RWPE2 (cell line): ENCODE data around the gene SYT5.

Source experiments
- ATAC-seq: fragments of 200-7000 bp; cut with Tn5 transposase; 3 replicates; pipeline ENCODE4 v1.9.1; 2021; ENCODE audit warnings: low read depth
- DNase-seq: peaks from one replicate; pipeline ENCODE4 v3.0.0-alpha.2; 2020; ENCODE audit warnings: low spot score
- H3K27ac ChIP-seq: fragments of 450-650 bp; 2 replicates; pipeline ENCODE4 v1.5.1; 2017; ENCODE audit warnings: mild to moderate bottlenecking; ENCODE audit not compliant: poor library complexity, severe bottlenecking
- H3K27me3 ChIP-seq: fragments of 250-450 bp; sonication (Bioruptor Pico); 2 replicates; pipeline ENCODE4 v1.5.1; 2021; ENCODE audit warnings: mild to moderate bottlenecking, moderate library complexity; ENCODE audit not compliant: insufficient read depth, poor library complexity, severe bottlenecking
- H3K36me3 ChIP-seq: fragments of 250-450 bp; sonication (Bioruptor Pico); 2 replicates; pipeline ENCODE4 v1.5.1; 2020; ENCODE audit warnings: low read depth, mild to moderate bottlenecking, moderate library complexity
- H3K4me1 ChIP-seq: fragments of 250-450 bp; sonication (Bioruptor Pico); 2 replicates; pipeline ENCODE4 v1.5.1; 2021; ENCODE audit warnings: mild to moderate bottlenecking, moderate library complexity; ENCODE audit not compliant: insufficient read depth, poor library complexity, severe bottlenecking
- H3K4me3 ChIP-seq: fragments of 250-450 bp; sonication (Bioruptor Pico); 2 replicates; pipeline ENCODE4 v1.5.1; 2021; ENCODE audit warnings: mild to moderate bottlenecking, moderate library complexity; ENCODE audit not compliant: severe bottlenecking
- H3K9me3 ChIP-seq: fragments of 250-450 bp; sonication (Bioruptor Pico); 2 replicates; pipeline ENCODE4 v1.5.1; 2021; ENCODE audit warnings: mild to moderate bottlenecking, moderate library complexity; ENCODE audit not compliant: severe bottlenecking
- CTCF ChIP-seq: fragments of 450-650 bp; IDR thresholded peaks from one replicate; pipeline ENCODE4 v1.5.1; 2017; ENCODE audit warnings: mild to moderate bottlenecking, moderate library complexity; ENCODE audit not compliant: poor library complexity, severe bottlenecking

SYT5 gene

DNA sequence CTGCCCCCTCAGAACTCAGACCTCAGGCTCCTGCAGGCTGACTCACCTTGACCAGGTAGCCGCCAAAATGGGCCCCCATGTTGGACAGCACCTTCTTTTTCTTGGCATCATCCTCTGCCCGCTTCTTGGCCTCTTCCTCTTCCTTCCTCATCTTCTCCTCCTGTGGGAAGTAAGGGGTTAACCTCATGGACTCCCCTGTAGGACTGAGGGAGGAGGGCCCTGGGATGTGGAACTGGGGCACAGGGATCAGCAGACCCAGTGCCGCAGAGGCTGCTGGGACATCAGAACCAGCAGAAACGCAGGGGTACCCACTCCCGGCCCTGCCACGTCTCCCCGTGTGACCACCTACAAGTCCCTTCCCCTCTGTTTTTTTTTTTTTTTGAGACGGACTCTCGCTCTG is 42.2 kb downstream of the SYT5 start:
- H3K27ac ChIP-seq = no peak overlapping the region
- H3K27me3 ChIP-seq = no peaks in the 10 kb centered on the region
- no peaks in the 10 kb centered on the region for H3K4me1 ChIP-seq
- TF ChIP-seq CTCF = no peak
- H3K4me3 ChIP-seq = no peak overlapping the region
- ATAC-seq = no peak
- no peaks in the 10 kb centered on the region for H3K9me3 ChIP-seq
- peaks cover 39% of the 10 kb centered on the region for H3K36me3 ChIP-seq
- DNase-seq = no peak

DNA sequence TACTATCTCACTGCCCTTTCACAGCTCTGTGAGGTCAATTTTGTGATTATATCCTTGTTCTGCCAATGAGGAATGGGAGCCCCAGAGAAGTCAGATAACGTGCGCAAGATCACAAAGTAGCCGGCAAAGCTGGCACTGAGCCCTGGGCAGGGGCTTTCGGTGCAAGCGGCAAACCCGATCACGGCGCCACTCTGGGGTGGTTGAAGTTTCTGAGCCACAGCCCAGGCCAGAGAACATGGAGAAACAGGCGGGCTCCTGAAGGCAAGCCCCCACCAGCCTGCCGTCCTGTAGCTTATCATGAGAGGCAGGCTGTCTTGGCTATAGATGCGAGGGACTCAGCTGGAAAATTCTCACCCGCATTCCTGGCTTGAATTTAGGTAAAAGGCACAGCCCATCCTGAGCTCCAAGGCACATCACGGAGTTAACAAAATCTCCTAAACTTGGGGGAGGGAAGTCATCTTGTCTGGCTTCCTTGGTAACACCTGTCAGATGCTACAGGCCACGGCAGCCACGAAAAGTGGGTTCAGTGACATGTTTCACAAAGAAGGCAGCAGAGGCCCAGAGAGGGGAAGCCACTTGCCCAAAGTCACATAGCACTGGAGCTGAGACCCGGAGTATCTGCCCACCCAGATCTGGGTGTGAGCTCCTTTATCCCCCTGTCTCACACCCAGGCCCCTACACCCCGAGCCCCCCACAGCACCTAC is 43.5 kb downstream of the SYT5 start:
- Histone ChIP-seq H3K36me3 (peaks cover 31% of the 10 kb centered on the region), H3K4me1 (no peaks in the 10 kb centered on the region), H3K27me3 (no peaks in the 10 kb centered on the region), H3K4me3 (no peak overlapping the region), H3K27ac (no peak overlapping the region), H3K9me3 (no peaks in the 10 kb centered on the region)
- DNase-seq = no peak
- TF ChIP-seq CTCF = no peak
- no peak for ATAC-seq

DNA sequence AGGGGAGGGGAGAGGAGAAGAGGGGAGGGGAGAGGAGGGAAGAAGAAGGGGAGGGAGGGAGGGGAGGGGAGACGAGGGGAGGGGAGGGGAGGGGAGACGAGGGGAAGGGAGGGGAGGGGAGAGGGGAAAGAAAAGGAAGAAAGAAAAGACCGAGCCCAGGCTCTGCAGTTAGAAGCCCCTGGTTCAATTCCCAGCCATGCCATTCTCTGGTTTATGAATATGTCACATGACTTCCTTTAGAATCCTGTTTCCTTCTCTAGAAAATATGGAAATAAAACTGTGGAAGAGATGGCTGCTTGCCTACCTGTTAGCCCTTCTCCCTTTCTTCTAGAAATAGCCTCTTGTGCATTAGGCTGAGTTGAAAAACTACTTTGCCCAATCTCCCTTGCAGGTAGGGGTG is 45.4 kb downstream of the SYT5 start:
- Histone ChIP-seq H3K27me3 (no peaks in the 10 kb centered on the region), H3K27ac (no peak overlapping the region), H3K36me3 (peaks cover 18% of the 10 kb centered on the region), H3K4me1 (no peaks in the 10 kb centered on the region), H3K4me3 (no peak overlapping the region), H3K9me3 (no peaks in the 10 kb centered on the region)
- TF ChIP-seq CTCF = no peak
- DNase-seq (no peak), ATAC-seq (no peak)

DNA sequence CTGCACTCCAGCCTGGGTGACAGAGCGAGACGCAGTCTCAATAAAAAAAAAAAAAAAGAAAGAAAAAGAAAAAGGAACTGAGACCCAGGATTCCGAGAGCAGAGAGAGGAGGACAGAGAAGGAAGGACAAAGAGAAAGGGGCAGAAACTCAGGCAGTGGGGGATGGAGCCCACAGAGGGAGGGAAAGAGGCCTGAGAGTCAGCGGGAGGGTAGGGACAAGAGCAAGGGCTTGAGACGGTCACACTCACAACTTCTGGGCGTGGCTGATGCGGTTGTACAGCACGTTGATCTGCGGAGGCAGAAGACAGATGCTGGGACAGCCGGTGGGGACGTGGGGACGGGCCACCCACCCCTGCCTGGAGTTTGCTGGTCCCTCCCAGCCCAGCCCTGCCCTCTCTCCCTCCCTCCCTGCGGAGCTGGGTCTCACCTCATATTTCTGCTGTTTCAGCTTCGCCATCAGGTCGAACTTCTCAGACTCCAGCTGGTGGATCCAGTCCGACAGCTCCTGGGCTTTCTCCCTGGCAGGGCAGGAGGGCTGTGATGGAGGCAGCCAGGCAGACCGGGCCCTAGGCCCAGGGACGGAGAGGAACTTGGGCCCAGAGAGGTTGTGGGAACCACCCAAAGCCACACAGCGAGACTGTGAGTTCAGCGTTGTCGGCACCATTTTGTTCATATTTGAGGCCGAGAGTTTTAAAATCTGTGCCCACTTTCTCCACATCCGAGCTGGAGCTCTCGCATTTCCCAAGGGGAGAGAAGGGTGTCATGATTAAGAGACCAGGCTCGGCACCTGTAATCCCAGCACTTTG is 46.2 kb downstream of the SYT5 start:
- H3K27me3 ChIP-seq = no peaks in the 10 kb centered on the region
- ATAC-seq = no peak
- no peak for TF ChIP-seq CTCF
- no peaks in the 10 kb centered on the region for H3K4me1 ChIP-seq
- H3K27ac ChIP-seq = no peak overlapping the region
- H3K36me3 ChIP-seq = peaks cover 18% of the 10 kb centered on the region
- no peaks in the 10 kb centered on the region for H3K9me3 ChIP-seq
- no peak overlapping the region for H3K4me3 ChIP-seq
- no peak for DNase-seq
